HG03460 (cell line): ENCODE results near the gene TRIM50.
"Not testable (repeated sequence)": the region's sequence is repeated elsewhere in the genome, so short reads cannot be mapped to it uniquely, and the experiment has no call there.

Source experiments
- ATAC-seq: cut with Tn5 transposase; IDR thresholded peaks from one replicate; pipeline ENCODE4 v1.9.1; 2021; ENCODE audit not compliant: unreplicated experiment

The TRIM50 gene

DNA sequence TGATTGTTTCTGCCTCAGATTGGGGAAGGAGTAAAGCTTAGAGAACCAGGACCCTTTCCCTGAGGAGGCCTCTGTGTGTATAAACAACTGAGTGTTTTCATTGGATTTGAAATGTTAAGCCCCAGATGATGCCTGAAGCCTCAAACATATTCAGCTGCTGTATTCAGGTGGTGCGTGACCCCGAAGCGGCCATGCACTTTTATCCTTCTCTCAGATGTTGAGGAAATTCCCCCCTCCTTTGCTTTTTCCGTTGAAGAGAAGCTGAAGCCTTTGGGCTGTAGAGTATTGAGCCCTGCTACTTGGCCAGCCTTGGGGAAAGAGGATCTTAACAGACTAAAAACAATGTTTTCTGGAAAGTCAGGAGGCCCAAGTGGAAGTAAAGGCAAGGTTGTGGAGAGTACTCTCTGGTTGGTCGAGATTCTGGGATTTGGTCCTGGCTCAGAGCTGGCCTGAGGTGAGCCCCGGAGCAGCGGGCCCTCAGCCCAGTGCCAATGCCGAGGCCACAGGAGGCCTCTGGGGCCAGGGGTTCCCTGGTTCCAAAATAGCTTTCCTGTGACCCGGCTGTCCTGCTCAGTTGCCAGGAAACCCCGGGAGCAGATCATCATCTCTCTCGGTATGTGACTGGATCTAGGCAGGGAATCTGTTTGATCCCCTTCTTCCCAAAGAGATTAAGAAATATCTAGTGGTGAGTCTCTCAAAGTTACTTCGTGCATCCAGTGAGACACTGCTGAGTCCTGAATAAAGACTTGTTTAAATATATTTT lies 22.6 kb upstream of the TRIM50 start:
- no peak for ATAC-seq

DNA sequence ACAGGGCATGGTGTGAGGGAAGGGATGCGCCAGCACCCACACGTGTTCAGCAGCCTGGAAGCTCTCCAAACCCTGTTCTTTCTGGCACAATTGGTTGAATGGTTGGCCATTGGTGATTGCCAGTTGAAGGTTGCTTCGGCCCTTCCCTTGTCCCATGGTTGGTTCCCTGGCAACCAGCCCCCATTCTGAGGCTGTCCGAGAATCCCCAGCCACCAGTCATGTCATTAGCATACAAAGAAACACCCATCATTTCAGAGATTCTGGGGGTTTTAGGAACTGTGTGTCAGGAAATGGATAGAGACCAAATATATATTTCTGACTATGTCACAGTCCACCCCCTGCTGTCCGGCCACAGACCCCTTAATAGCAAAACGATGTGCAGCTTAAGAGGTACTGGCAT lies 21.9 kb upstream of the TRIM50 start:
- no peak for ATAC-seq

DNA sequence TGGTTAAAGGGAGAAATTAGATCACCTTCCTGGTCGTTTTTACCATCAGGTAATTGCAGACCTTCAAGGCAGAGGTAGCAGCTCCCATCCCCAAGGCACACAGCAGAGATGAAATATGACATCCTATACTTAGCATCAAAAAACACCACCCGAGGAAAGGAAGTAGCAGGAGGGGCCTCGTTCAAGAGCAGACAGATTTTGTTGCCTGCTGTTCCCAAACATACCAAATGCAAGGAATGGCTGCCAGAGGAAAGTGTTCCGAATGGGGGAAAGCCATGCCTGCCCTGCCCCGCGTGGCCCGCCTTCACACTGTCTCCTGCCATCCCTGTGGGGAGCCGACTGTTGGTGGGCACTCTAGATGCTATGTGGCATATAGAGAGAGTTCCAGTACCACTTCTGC lies 18.1 kb upstream of the TRIM50 start:
- ATAC-seq: no peak

DNA sequence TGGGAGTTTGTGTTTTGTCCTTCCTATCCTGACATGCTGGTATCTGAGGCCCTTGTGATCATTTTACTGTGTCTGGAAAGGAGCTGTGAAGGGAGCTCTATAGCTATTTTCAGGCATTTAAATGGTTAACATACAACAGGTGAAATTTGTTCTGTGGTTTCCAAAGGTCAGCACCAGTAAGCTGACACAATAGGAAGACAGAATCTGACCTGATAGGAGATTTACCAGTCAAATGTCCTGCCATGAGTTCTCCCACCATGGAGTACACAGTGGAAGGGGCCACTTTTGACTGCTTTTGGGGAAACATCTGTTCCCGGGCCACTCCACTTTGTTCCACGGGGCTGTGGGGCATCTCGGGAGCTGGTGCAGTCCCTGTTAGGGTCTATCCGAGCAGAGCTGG lies 17.7 kb upstream of the TRIM50 start:
- no peak for ATAC-seq

DNA sequence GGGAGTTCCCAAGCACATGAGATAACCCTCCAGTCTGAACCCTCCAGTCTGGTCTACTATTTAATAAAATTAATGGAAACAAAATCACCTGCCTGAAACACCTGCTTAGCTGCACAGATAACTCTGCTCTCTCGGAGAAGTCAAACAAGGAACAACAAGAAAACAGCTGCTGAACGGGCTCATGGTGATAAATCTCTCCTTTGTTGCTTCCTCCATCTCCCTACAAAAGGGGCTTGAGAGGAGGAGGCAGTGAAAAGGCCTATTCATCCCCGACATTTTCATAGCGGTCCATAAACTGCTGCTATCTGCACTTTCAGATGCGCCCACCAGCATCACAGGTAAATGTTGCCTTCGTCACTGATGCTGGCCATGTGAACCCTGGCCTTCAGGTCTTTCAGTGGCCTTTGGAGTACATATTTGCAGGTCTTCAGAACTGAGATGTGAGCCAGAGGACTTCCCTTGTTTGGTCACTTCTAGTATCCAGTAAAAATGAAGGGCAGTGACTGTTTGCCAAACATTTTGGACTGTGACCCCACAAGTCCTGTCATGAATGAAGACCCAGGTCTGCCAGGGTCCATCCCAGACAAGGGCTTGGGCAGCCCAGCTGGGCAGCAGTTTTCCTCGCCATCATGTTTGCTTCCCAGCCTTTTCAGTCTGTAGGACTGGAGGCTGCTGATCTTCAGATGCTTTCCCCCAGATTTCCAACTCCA lies 15.9 kb upstream of the TRIM50 start:
- ATAC-seq: no peak

DNA sequence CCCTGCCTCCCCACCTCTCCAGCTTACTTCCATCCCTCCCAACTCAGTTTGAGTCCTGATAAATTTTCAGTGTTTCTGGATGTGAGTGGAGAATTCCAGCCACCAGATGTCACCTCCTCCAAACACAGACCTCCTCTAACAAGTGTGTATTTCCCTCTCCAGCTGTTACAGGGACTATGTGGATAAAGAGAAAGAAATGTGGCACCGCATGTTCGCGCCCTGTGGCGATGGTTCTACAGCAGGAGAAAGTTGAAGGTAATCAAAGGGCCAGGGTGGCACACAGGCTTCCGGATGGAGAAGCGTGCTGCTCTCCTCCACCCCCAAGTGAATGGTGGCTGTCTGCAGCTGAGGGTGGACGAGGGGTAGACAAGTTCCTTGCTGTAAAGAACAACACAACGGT lies 14.8 kb upstream of the TRIM50 start:
- ATAC-seq: no peak

DNA sequence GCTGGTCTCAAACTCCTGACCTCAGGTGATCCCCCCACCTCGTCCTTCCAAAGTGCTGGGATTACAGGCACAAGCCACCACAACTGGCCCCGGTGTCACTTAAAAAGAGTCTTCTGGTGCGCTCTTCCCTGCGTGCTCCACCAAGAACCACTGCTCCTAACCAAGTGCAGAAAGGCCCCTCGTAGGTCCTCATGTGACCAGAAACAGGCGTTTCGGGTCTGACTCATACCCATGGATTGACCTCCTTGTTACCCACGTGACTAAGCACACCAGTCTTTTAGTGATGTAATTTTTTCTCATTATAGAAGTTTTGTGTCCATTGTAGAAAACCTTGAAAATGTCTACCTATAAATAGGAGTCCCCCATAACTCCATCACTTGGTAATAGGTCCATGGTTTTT lies 14.0 kb upstream of the TRIM50 start:
- ATAC-seq: no peak

DNA sequence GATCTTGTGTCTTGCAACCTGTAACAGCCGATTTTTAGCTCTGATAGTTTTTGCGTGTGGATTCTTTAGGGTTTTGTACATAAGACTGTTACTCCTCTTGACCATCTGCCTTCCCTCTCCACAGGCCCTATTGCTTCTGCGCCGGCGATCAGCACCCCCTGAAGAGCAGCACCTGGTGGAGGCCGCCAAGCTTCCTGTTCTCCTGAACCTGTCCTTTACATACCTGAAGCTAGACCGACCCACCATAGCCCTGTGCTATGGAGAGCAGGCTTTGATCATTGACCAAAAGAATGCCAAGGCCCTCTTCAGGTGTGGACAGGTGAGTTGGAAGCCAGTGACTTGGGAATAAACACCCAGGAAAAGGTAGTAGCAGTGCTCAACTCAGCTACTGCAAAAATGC lies 12.6 kb upstream of the TRIM50 start:
- no peak for ATAC-seq

DNA sequence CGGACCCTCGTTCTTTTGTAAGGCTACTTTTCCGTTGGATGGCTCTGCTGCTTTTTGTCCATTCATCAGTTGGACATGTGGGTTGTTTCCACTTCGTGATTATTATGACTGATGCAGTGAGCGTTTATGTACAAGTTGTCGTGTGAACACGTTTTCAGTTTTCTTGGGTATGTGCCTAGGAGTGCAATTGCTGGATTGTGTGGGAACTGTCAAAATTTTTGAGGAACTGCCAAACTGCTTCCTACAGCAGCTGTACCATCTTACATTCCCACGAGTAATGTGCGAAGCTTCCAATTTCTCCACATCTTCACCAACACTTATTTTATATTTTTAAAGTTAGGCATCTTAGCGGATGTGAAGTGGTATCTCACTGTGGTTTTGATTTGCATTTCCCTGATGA lies 10.4 kb upstream of the TRIM50 start:
- no peak for ATAC-seq

DNA sequence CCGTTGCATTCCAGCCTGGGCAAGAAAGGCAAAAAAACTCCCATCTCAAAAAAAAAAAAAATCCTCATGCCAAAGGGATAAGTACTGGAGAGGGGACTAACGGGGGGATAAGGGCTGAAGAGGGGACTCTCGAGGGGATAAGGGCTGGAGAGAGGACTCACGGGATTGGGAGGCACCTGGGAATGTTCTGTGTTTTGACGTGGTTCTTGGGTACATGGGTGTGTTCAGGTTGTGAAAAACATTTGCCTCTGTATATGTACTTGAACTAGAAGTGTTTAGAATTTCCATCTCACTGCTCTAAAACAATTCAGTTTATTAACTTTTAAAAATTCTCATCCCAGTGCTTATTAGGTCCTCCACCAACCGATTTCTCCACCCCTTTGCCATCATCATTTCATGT lies 4.6 kb upstream of the TRIM50 start:
- no peak for ATAC-seq

DNA sequence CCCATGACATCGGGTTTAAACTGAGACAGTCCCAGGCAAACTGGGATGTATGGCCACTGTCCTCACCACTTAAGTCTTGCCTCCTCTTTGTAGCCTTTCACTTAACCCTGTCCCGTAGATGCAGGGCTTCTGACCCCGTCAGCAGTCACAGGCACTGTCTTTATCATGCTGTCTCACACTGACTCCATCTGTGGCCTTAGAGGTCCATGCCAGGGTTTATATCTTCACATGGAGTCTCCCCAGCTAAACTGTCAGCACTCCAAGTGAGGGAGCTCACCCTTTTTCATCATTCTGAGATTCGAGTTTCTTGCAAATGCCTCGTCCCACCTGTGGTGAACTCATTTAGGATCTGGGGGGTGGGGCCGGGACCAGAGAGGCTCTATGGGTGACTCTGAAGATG lies 2.9 kb upstream of the TRIM50 start:
- ATAC-seq: no peak

DNA sequence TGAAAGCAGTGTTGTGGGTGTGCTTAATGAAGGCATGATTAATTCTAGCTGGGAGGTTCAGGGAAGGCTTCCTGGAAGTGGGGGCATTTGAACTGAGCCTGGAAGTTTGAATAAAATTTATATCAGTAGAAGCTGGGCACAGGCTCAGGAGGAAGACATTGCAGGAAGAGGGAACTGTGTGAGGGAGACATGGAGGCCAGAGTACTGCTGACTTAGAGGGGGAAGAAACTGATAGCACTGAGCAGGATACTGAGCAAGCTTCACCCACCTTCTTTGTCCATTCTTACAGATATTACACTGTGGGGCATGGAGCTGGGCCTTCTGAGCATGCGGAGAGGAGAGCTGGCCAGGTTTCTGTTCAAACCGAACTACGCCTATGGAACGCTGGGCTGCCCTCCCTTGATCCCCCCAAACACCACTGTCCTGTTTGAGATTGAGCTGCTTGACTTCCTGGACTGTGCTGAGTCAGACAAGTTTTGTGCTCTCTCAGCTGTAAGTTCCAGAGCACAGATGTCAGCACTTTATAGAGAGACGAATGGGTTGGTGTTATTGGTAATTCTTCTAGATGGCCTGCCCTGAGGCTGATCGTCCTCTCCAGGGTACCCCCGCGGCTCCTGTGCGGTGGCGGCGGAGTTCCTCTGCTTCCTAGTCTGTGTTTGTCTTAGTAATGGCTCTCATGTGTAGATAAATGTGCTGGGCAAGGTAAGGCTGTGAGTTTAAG lies 2.1 kb upstream of the TRIM50 start:
- no peak for ATAC-seq

DNA sequence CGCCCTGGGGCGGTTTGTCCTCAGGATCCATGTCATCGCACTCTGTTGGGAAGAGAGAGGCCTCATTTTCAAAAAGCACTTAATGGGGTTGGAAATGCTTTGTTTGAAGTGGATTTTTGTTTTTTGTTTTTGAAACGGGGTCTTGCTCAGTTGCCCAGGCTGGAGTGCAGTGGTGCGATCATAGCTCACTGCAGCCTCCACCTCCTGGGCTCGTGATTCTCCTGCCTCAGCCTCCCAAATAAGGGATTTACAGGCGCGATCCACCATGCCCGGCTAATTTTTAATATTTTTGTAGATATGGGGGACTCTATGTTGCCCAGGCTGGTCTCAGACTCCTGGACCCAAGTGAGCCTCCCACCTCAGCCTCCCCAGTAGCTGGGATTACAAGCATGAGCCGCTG lies 814 bp upstream of the TRIM50 start:
- no peak for ATAC-seq

DNA sequence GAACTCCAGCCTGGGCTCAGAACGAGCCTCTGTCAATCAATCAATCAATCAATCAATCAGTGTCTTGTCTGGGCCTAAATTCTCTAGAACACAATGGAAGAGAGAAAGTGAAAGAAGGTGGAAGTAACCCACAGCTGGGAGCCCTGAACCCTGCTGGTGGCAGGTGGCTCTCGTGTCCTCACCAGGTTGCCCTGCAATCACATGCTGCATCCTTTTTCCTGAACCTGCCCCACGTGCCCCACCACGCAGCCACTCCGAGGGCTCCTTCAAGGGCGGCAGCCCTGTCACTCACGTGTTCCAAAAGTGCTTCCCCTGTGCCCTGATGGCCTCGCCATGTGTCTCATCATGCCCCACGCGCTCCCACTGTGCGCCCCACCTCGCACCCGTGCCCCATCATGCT lies 433 bp downstream of the TRIM50 start:
- ATAC-seq: not testable (repeated sequence)

DNA sequence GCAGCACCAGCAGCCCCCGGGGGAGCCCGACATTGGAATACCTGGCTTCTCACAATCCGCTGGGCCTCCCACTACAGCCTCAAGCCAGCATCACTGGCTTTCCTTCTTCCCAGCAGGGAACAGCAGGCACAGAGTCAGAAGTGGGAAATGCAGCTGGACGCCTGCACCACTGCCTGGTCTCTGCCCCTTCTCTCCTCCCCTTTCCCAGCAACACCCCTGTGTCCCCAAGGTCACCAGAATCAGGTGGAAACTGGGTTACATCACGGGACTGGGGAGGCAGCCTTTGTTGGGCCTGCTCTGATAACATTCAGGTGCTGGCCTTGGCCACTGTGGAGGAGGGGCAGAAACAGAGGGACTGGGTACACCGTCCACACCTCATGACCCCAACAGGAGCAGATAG lies 2.5 kb downstream of the TRIM50 start:
- not testable (repeated sequence) for ATAC-seq

DNA sequence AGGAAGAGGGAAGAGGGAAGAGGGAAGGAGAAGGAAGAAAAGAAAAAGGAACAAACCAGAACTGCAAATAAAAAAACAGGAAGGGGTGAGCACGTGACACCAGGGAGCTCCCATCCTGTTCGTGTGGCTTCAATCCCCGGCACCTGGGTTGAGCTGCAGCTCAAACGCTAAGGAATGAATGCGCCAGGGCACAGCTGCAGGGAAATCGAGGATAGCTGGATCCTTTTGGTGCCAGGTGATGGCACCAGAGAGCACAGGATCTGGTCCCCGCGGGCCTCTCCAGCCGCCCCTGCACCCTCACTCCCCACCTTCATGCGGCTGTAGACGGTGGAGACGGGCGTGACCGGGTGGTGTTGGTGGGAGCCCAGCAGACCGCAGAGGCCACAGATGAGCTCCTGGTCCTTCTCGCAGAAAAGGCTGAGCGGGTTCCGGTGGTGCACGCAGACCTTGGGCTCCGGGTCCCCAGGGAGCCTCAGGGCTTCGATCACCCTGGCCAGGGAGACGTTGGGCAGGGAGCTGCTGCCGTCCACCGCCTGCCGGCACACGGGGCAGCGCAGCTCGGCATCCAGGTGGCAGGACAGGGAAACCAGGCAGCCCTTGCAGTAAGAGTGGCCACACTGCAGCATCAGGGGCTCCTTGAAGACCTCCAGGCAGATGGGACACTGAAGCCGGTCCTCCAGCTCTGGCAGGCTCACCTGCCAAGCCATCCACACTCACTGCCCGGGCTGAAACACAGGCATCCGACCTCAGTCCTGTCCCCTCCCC lies 3.6 kb downstream of the TRIM50 start:
- peak; percentile 54 for ATAC-seq

DNA sequence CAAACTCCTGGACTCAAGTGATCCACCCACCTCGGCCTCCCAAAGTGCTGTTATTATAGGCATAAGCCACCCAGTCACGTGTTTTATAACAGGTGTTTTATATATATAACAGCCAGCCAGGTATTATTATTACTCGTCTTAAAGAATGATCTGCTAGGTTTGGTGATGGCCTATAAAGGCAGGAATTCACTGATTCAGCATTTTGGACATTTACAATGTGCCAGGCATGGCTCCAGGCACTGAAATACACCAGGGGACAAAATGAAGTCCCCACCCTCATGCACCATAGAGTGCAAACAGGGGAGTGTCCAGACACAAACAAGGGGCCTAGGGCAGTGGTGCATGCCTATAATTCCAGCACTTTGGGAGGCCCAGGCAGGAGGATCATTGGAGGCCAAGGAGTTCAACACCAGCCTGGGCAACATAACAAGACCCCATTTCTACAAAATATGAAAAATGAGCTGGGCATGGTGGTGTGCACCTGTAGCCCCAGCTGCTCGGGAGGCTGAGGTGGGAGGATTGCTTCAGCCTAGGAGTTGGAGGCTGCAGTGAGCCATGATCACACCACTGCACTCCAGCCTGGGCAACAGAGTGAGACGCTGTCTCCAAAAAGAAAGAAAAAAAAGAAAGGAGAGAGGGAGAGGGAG lies 4.3 kb downstream of the TRIM50 start:
- not testable (repeated sequence) for ATAC-seq

DNA sequence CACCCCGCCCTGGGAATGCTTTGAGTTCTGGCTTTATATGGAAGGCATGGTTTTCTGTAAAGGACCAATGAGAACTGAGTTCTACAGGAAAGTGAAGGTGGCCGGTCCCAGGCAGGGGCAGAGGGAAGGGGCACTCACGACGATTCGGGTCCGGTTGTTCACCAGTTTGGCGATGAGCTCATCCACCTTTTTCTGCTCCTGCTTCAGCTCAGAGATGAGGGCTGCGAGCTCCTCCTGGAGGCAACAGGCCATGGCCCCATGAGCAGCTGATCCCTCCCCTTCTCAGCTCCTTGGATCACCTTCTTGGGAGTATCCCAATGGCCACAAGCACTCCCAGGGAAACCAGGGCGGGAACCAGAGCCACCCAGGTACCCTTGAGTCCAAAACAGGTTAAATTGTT lies 7.9 kb downstream of the TRIM50 start:
- not testable (repeated sequence) for ATAC-seq

DNA sequence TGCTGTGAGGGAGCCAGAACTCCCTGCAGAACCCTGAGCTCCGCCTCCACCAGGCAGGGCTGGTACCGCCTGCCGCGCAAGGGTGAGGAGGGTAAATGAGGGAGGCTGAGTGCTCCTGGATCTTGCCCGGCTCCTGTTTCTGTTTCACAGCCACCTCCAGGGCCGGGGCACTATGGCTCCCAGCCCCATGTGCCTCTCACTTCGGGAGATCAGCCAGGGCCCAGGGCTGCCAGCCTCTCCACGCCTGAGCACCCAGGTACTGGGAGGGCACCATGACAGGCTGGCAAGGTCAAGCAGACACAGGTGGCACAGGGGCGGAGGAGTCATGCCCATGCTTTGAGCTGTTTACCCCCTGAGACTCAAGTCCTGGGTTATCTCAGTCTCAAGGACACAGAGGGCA lies 8.3 kb downstream of the TRIM50 start:
- not testable (repeated sequence) for ATAC-seq

DNA sequence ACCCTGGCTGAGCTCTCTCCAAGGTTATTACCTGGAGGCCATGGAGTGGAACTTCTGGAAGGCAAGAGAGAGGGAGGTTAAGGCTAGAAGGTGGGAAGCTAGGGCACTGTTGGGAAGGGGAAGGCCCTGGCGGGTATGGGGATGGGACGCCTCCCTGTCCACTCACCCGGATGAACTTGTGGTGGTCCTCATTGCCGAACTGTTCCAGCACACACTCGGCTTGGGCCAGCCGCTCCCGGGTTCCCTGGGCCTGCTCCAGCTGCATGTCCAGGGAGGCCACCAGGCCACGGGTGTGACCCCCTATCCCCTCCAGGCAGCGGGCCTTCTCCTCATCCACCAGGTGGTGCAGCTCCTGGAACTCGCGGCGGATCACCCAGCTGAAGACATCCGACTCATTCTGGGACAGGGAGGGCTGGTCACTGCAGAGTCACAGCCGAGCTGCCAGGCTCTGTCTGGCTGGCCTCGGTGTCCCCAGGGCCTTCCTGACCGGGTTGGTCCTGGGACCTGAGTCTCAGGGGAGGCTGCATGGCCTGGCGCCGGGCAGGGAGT lies 9.2 kb downstream of the TRIM50 start:
- ATAC-seq: not testable (repeated sequence)

DNA sequence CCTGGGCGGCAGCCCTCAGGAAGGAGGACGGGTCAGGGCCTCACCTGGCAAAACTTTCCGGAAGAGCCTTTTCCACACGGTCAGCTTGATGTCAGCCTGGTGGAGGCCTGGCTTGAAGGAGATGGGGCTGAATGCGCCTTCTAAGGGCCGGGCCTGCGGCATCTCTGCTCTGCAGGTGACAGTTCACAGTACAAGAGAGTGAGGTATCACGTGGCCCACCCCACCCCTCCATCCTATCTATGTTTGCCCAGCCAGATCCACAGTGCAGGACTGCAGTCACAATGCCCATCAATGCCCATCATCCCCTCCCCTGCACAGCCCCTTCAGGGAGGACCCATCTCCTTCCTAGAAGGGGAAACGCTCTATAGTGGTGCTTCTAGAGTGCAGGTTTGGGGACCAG lies 11.4 kb downstream of the TRIM50 start:
- ATAC-seq: no peak
